Measurements from ENCODE around the gene NCKAP5.

GRCh38 chr2:132632000-132632649 lies 936.1 kb downstream of the NCKAP5 start:
- TF ChIP-seq CTCF (conservative IDR thresholded peaks at IDR 0.05; ENCODE audit: low read depth, low read length) (no peak), EZH2 (IDR thresholded peaks at IDR 0.05; ENCODE audit: low read length, unreplicated experiment) (no peak), EZH2phosphoT487 (IDR thresholded peaks at IDR 0.05; ENCODE audit: borderline replicate concordance, low read length) (no peak)

All from PC-3 (cell line).